GM21619 (cell line): ENCODE results near the gene SUFU.

Experiments used
- ATAC-seq: cut with Tn5 transposase; IDR thresholded peaks from one replicate; pipeline ENCODE4 v1.9.1; 2021; ENCODE audit not compliant: unreplicated experiment

The SUFU gene

DNA sequence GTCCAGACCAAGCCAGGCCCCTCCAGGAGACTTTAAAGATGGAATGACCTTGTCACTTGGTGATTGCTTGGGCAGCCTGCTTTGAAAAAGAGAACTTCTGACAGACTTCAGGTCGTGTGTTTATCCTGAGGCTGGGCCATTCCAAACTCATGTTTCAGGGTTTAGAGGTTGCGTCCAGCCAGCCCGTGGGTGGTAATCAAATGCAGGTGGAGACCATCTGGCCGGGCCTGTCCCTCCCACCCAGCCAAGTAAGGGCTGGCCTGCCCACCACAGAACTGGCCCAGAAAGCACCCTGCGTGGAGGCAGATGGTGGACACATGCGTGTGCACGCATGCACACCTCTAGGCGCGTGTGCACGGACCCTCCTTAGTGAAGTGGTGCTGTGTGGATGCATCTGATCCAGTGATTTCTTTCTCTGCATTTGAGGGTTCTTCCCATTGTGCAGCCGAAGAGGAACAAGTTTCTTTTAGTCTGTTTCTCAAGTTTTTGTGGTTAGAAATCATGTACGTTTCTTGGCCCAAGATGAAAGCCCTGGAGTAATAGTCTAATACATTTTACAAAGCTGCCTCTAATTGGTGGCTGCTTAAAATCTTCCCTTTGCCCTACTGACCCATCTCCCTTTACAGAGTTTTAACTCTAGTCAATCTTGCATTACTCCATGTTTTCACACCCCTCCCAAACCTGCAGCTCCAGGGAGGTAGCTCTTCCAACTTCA lies 43.0 kb downstream of the SUFU start:
- ATAC-seq, result no peak

DNA sequence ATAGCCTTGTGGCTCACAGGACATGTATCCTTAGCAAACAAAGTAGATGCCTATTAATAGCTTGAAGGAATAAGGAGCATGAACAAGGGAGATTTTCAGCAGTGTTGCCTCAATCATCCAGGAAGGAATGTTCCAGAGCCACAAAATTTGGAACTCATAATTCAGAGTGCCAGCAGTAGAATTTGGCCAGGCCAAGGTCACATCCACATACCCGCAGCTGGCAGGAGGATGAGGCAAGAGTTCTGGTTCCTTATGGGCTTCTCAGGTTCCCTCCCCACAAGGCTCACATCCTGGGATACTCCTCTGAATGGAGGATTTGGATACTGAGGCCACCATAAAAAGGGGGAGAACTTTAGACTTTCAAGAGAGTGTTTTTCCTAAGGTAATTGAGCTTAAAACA lies 45.8 kb downstream of the SUFU start:
- no peak for ATAC-seq

GRCh38 chr10:102550636-102551210 lies 47.0 kb downstream of the SUFU start:
- ATAC-seq, result no peak

DNA sequence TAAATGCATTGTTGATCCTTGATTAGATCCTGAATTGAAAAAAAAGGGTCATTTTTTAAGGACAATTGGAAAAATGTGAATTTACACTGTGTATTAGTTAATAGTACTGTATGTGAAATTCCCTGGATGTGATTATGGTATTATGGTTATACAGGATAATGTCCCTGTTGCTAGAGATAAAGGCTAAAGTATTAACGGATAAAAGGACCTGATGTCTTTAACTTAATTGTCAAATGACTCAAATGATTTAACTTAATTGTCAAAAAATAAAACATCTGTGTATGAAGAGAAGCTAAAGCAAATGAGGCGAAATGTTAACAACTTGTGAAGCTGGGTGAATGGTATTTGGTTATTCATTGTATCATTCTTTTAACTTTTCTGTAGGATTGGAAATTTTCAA lies 48.8 kb downstream of the SUFU start:
- no peak for ATAC-seq

- ATAC-seq, result no peak
Observed at GRCh38 chr10:102553771-102554170, 50.0 kb downstream of the SUFU start.

DNA sequence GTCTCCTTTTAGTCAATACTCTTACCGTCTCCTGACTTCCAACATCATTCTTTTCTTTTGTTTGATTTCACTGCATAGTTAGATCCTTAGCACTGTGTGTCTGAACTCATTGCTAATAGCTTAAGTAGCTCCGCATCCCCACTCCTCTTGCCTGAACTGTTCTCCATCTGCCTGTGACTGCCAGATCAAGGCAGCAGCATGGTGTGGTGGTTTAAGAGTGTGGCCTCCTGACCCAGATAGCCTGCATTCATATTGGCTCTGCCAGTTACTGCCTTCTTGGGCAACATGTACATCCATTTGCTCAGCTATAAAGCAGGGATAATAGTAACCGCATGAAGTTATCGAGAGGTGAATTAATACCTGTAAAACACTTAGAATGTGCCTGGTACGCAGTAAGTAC lies 50.8 kb downstream of the SUFU start:
- ATAC-seq, result no peak

GRCh38 chr10:102555781-102556328 lies 52.1 kb downstream of the SUFU start:
- no peak for ATAC-seq

DNA sequence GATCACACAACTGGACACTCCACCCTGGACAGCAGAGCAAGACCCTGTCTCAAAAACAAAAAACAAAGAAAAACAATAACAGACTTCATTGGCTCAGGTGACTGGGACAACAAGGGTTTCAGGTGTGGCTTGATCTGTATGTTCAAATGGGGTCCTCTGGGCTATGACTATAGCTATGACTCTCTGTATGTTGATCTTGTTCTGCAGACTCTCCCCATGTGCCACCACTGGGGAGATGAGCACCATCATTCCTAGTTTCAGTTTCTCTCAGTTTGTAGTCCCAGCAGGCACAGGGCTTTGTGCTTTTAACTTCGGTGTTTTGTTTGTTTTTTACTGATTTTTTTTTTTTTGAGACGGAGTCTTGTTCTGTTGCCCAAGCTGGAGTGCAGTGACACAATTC lies 53.8 kb downstream of the SUFU start:
- no peak for ATAC-seq

DNA sequence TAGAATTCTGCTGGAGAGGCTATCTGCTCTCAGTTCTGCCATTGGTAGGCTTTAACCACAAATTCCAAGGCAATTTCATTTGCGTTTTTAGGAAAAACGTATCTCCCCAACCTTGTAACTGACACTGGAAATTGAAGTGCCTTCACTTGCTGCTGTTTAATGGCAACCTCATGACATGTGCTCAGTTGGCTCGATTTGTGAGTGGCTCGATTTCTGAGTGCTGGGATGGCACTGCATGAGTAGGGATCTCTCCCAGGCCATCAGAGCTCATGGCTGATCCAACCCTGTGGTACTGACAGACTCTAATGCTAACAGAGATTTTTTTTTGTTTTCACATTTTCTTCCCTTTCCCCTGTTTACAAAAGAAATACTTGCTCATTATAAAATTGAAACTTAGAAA lies 56.0 kb downstream of the SUFU start:
- no peak for ATAC-seq

DNA sequence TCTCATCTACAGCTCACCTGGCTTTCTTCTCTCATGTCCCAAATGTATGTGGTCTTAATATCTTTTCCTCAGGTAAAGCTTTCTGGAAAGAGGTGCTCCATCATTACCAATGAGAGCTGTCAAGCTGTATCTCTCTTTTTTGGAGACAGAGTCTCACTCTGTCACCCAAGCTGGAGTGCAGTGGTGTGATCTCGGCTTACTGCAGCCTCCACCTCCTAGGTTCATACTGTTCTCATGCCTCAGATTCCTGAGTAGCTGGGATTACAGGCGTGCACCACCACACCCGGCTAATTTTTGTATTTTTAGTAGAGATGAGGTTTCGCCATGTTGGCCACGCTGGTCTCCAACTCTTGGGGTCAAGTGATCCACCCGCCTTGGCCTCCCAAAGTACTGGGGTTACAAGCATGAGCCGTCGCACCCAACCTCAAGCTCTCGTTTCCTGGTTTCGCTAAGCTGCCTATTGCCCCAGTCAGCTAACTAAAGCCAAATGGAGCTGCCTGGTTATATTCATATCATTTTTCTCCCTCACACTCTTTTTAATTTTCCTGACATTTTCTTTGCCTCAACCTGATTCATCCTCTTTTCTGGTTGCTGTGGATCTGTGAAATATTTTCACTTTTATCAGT lies 60.5 kb downstream of the SUFU start:
- ATAC-seq, result no peak

DNA sequence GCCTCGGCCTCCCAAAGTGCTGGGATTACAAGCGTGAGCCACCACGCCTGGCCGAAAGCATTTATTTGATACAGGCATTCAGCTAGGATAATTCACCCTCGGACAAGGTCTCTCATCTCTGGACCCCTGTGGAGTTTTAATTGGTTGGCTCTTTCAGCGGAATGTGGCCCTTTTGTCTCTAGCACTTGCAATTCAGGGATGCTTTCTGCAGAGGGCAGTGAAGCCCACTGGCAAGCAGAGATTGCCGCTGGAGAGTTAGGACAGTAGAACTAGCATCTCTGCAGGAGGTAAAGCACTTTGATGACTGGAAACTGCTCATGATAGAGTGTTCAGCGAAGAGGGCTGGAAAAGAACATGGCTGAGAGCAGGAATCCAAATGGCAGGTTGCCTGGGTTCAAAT lies 62.0 kb downstream of the SUFU start:
- ATAC-seq, result no peak

DNA sequence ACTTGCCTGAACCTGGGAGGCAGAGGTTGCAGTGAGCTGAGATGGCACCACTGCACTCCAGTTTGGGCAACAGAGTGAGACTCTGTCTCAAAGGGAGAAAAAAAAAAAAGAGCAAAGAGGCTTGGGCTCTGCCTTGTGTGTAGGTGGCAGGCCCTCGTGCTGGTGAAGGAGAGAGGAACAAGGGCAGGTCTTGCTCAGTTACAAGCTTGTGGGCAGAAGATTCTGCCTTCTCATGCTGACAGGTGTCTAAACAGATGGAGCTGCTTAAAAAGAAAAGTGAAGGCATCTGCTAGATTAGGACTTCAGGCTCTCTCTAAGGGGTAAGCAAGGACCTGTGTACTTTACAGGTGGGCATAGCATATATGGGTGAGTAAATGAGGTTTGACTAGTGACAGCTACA lies 75.0 kb downstream of the SUFU start:
- no peak for ATAC-seq

GRCh38 chr10:102579328-102579727 lies 75.6 kb downstream of the SUFU start:
- ATAC-seq, result no peak

- ATAC-seq, result no peak
Observed at GRCh38 chr10:102580230-102580629, 76.5 kb downstream of the SUFU start.

GRCh38 chr10:102581401-102581800 lies 77.6 kb downstream of the SUFU start:
- ATAC-seq, result no peak

GRCh38 chr10:102581981-102582580 lies 78.3 kb downstream of the SUFU start:
- no peak for ATAC-seq

- ATAC-seq, result peak; percentile 77
Observed at GRCh38 chr10:102583435-102584417, 80.0 kb downstream of the SUFU start.

GRCh38 chr10:102585026-102585425 lies 81.3 kb downstream of the SUFU start:
- ATAC-seq, result no peak

- no peak for ATAC-seq
Observed at GRCh38 chr10:102586858-102587257, 83.1 kb downstream of the SUFU start.

- ATAC-seq, result no peak
Observed at GRCh38 chr10:102588875-102589274, 85.1 kb downstream of the SUFU start.
